ENCODE measurements around the gene ANO2.

ANO2 gene

GRCh38 chr12:5513406-5513805, 431.7 kb downstream of the ANO2 start:
- no peak for DNase-seq (ENCODE audit: low read depth)
